ENCODE results near the gene DNLZ.

DNA sequence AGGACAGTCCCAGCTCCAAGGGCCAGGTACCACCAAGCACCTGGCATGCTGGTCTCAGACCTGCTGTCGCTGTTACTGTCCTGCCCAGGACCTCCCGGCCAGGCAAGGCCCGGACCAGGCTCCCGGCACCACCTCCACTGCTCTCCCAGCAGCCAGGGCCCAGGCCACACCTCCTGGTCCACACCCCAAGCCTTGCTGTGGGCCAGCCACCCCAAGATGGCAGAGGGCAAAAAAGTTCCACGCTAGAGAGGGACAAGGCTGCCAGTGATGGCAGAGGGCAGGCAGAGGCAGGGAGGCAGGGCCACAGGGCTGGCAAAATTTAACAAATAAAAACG is 1.1 kb downstream of the DNLZ start:
- TF ChIP-seq POLR2AphosphoS5 (IDR thresholded peaks at IDR 0.05; ENCODE audit: low read depth, low read length) (no peak), TAF1 (IDR thresholded peaks at IDR 0.05; ENCODE audit: borderline replicate concordance, insufficient read depth, low read length) (no peak)
- TF ChIP-seq, protein P1, sequence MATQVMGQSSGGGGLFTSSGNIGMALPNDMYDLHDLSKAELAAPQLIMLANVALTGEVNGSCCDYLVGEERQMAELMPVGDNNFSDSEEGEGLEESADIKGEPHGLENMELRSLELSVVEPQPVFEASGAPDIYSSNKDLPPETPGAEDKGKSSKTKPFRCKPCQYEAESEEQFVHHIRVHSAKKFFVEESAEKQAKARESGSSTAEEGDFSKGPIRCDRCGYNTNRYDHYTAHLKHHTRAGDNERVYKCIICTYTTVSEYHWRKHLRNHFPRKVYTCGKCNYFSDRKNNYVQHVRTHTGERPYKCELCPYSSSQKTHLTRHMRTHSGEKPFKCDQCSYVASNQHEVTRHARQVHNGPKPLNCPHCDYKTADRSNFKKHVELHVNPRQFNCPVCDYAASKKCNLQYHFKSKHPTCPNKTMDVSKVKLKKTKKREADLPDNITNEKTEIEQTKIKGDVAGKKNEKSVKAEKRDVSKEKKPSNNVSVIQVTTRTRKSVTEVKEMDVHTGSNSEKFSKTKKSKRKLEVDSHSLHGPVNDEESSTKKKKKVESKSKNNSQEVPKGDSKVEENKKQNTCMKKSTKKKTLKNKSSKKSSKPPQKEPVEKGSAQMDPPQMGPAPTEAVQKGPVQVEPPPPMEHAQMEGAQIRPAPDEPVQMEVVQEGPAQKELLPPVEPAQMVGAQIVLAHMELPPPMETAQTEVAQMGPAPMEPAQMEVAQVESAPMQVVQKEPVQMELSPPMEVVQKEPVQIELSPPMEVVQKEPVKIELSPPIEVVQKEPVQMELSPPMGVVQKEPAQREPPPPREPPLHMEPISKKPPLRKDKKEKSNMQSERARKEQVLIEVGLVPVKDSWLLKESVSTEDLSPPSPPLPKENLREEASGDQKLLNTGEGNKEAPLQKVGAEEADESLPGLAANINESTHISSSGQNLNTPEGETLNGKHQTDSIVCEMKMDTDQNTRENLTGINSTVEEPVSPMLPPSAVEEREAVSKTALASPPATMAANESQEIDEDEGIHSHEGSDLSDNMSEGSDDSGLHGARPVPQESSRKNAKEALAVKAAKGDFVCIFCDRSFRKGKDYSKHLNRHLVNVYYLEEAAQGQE (IDR thresholded peaks at IDR 0.05; ENCODE audit: insufficient read depth in 1 of 2, low read depth in 2 of 2, low read length in 2 of 2): no peak

All from PFSK-1 (cell line).